ENCODE data around the gene EGLN3. TPM values are rescaled to one million over a fixed set of nuclear protein-coding genes. Genes with fewer than 3 reads are reported as not detected.
A peak's percentile ranks its signal among the peaks of the same experiment; 100 is the strongest.
"Not testable (repeated sequence)": the region's sequence is repeated elsewhere in the genome, so short reads cannot be mapped to it uniquely, and the experiment has no call there.

EGLN3 gene
- total and polyA plus RNA-seq, 2 donors, result 8.6 to 14.5 TPM

GRCh38 chr14:33933386-33933933 lies 17.4 kb downstream of the EGLN3 start:
- H3K27ac ChIP-seq (ENCODE audit: low read depth in 1 of 2, low read length in 1 of 2), result no peak overlapping the region
- no peak for DNase-seq (ENCODE audit: low read depth in 6 of 9, low spot score in 9 of 9)

GRCh38 chr14:33932576-33933345 lies 18.1 kb downstream of the EGLN3 start:
- WGBS, result 89% methylated on average over 4 of the region's 4 CpGs
- H3K36me3 ChIP-seq (ENCODE audit: control insufficient read depth in 2 of 2, insufficient read depth in 2 of 2, low read length in 1 of 2), result peaks cover 0 to 4% of the 10 kb centered on the region in 2 donors
- no peaks in the 10 kb centered on the region for H3K27me3 ChIP-seq (ENCODE audit: control insufficient read depth in 2 of 2, insufficient read depth in 1 of 2, low read length in 1 of 2)
- DNase-seq (ENCODE audit: low read depth in 6 of 9, low spot score in 9 of 9), result peak in 1 of 9 donors; percentile 40
- H3K9me3 ChIP-seq (ENCODE audit: control insufficient read depth in 2 of 2, insufficient read depth in 1 of 2, low read length in 1 of 2), result no peaks in the 10 kb centered on the region
- no peak overlapping the region for H3K4me3 ChIP-seq (ENCODE audit: low read length in 2 of 2)
- peaks cover 2 to 3% of the 10 kb centered on the region in 2 donors for H3K4me1 ChIP-seq (ENCODE audit: control insufficient read depth in 2 of 2, insufficient read depth in 2 of 2, low read length in 2 of 2)
- H3K27ac ChIP-seq (ENCODE audit: low read depth in 1 of 2, low read length in 1 of 2), result no peak overlapping the region

More at GRCh38 chr14:33933386-33933933, 17.4 kb downstream of the EGLN3 start:
- WGBS, result 95% methylated on average over 8 of the region's 8 CpGs
- Histone ChIP-seq H3K4me3 (ENCODE audit: low read length in 2 of 2) (no peak overlapping the region), H3K4me1 (ENCODE audit: control insufficient read depth in 2 of 2, insufficient read depth in 2 of 2, low read length in 2 of 2) (peaks cover 2 to 3% of the 10 kb centered on the region in 2 donors), H3K27me3 (ENCODE audit: control insufficient read depth in 2 of 2, insufficient read depth in 1 of 2, low read length in 1 of 2) (no peaks in the 10 kb centered on the region), H3K36me3 (ENCODE audit: control insufficient read depth in 2 of 2, insufficient read depth in 2 of 2, low read length in 1 of 2) (peaks cover 0 to 4% of the 10 kb centered on the region in 2 donors), H3K9me3 (ENCODE audit: control insufficient read depth in 2 of 2, insufficient read depth in 1 of 2, low read length in 1 of 2) (no peaks in the 10 kb centered on the region)

GRCh38 chr14:33932033-33932432 lies 18.8 kb downstream of the EGLN3 start:
- Histone ChIP-seq H3K27ac (ENCODE audit: low read depth in 1 of 2, low read length in 1 of 2) (no peak overlapping the region), H3K9me3 (ENCODE audit: control insufficient read depth in 2 of 2, insufficient read depth in 1 of 2, low read length in 1 of 2) (no peaks in the 10 kb centered on the region), H3K27me3 (ENCODE audit: control insufficient read depth in 2 of 2, insufficient read depth in 1 of 2, low read length in 1 of 2) (no peaks in the 10 kb centered on the region), H3K4me3 (ENCODE audit: low read length in 2 of 2) (no peak overlapping the region), H3K36me3 (ENCODE audit: control insufficient read depth in 2 of 2, insufficient read depth in 2 of 2, low read length in 1 of 2) (peaks cover 0 to 4% of the 10 kb centered on the region in 2 donors), H3K4me1 (ENCODE audit: control insufficient read depth in 2 of 2, insufficient read depth in 2 of 2, low read length in 2 of 2) (peaks cover 2 to 3% of the 10 kb centered on the region in 2 donors)
- WGBS, result 97% methylated on average over 3 of the region's 3 CpGs
- DNase-seq (ENCODE audit: low read depth in 6 of 9, low spot score in 9 of 9), result no peak

GRCh38 chr14:33931461-33931860 lies 19.4 kb downstream of the EGLN3 start:
- Histone ChIP-seq H3K4me1 (ENCODE audit: control insufficient read depth in 2 of 2, insufficient read depth in 2 of 2, low read length in 2 of 2) (peaks cover 2 to 3% of the 10 kb centered on the region in 2 donors), H3K27me3 (ENCODE audit: control insufficient read depth in 2 of 2, insufficient read depth in 1 of 2, low read length in 1 of 2) (no peaks in the 10 kb centered on the region), H3K4me3 (ENCODE audit: low read length in 2 of 2) (no peak overlapping the region), H3K36me3 (ENCODE audit: control insufficient read depth in 2 of 2, insufficient read depth in 2 of 2, low read length in 1 of 2) (peaks cover 0 to 4% of the 10 kb centered on the region in 2 donors), H3K9me3 (ENCODE audit: control insufficient read depth in 2 of 2, insufficient read depth in 1 of 2, low read length in 1 of 2) (no peaks in the 10 kb centered on the region), H3K27ac (ENCODE audit: low read depth in 1 of 2, low read length in 1 of 2) (no peak overlapping the region)
- WGBS, result 100% methylated on average over 1 of the region's 1 CpG
- no peak for DNase-seq (ENCODE audit: low read depth in 6 of 9, low spot score in 9 of 9)

- WGBS, result 96% methylated on average over 2 of the region's 2 CpGs
- H3K4me1 ChIP-seq (ENCODE audit: control insufficient read depth in 2 of 2, insufficient read depth in 2 of 2, low read length in 2 of 2), result peaks cover 2 to 3% of the 10 kb centered on the region in 2 donors
- no peak overlapping the region for H3K27ac ChIP-seq (ENCODE audit: low read depth in 1 of 2, low read length in 1 of 2)
- no peak overlapping the region for H3K4me3 ChIP-seq (ENCODE audit: low read length in 2 of 2)
- no peaks in the 10 kb centered on the region for H3K27me3 ChIP-seq (ENCODE audit: control insufficient read depth in 2 of 2, insufficient read depth in 1 of 2, low read length in 1 of 2)
- no peaks in the 10 kb centered on the region for H3K9me3 ChIP-seq (ENCODE audit: control insufficient read depth in 2 of 2, insufficient read depth in 1 of 2, low read length in 1 of 2)
- H3K36me3 ChIP-seq (ENCODE audit: control insufficient read depth in 2 of 2, insufficient read depth in 2 of 2, low read length in 1 of 2), result peaks cover 3 to 8% of the 10 kb centered on the region in 2 donors
- DNase-seq (ENCODE audit: low read depth in 6 of 9, low spot score in 9 of 9), result no peak
Observed at GRCh38 chr14:33930439-33930838, 20.4 kb downstream of the EGLN3 start.

GRCh38 chr14:33929799-33930408 lies 21.0 kb downstream of the EGLN3 start:
- H3K36me3 ChIP-seq (ENCODE audit: control insufficient read depth in 2 of 2, insufficient read depth in 2 of 2, low read length in 1 of 2), result peaks cover 3 to 8% of the 10 kb centered on the region in 2 donors
- H3K9me3 ChIP-seq (ENCODE audit: control insufficient read depth in 2 of 2, insufficient read depth in 1 of 2, low read length in 1 of 2), result no peaks in the 10 kb centered on the region
- no peak overlapping the region for H3K27ac ChIP-seq (ENCODE audit: low read depth in 1 of 2, low read length in 1 of 2)
- no peaks in the 10 kb centered on the region for H3K27me3 ChIP-seq (ENCODE audit: control insufficient read depth in 2 of 2, insufficient read depth in 1 of 2, low read length in 1 of 2)
- H3K4me3 ChIP-seq (ENCODE audit: low read length in 2 of 2), result no peak overlapping the region
- H3K4me1 ChIP-seq (ENCODE audit: control insufficient read depth in 2 of 2, insufficient read depth in 2 of 2, low read length in 2 of 2), result peaks cover 2 to 3% of the 10 kb centered on the region in 2 donors
- WGBS, result 98% methylated on average over 2 of the region's 2 CpGs
- no peak for DNase-seq (ENCODE audit: low read depth in 6 of 9, low spot score in 9 of 9)

- no peak overlapping the region for H3K4me3 ChIP-seq (ENCODE audit: low read length in 2 of 2)
- WGBS, result 96% methylated on average over 8 of the region's 8 CpGs
- no peaks in the 10 kb centered on the region for H3K9me3 ChIP-seq (ENCODE audit: control insufficient read depth in 2 of 2, insufficient read depth in 1 of 2, low read length in 1 of 2)
- peaks cover 2 to 3% of the 10 kb centered on the region in 2 donors for H3K4me1 ChIP-seq (ENCODE audit: control insufficient read depth in 2 of 2, insufficient read depth in 2 of 2, low read length in 2 of 2)
- no peak overlapping the region for H3K27ac ChIP-seq (ENCODE audit: low read depth in 1 of 2, low read length in 1 of 2)
- no peak for DNase-seq (ENCODE audit: low read depth in 6 of 9, low spot score in 9 of 9)
- H3K27me3 ChIP-seq (ENCODE audit: control insufficient read depth in 2 of 2, insufficient read depth in 1 of 2, low read length in 1 of 2), result no peaks in the 10 kb centered on the region
- peaks cover 3 to 8% of the 10 kb centered on the region in 2 donors for H3K36me3 ChIP-seq (ENCODE audit: control insufficient read depth in 2 of 2, insufficient read depth in 2 of 2, low read length in 1 of 2)
Observed at GRCh38 chr14:33928895-33929294, 22.0 kb downstream of the EGLN3 start.

- H3K4me3 ChIP-seq (ENCODE audit: low read length in 2 of 2), result no peak overlapping the region
- peaks cover 0 to 2% of the 10 kb centered on the region in 2 donors for H3K4me1 ChIP-seq (ENCODE audit: control insufficient read depth in 2 of 2, insufficient read depth in 2 of 2, low read length in 2 of 2)
- peaks cover 3 to 8% of the 10 kb centered on the region in 2 donors for H3K36me3 ChIP-seq (ENCODE audit: control insufficient read depth in 2 of 2, insufficient read depth in 2 of 2, low read length in 1 of 2)
- H3K9me3 ChIP-seq (ENCODE audit: control insufficient read depth in 2 of 2, insufficient read depth in 1 of 2, low read length in 1 of 2), result no peaks in the 10 kb centered on the region
- 98% methylated on average over 4 of the region's 4 CpGs for WGBS
- H3K27me3 ChIP-seq (ENCODE audit: control insufficient read depth in 2 of 2, insufficient read depth in 1 of 2, low read length in 1 of 2), result no peaks in the 10 kb centered on the region
- no peak for DNase-seq (ENCODE audit: low read depth in 6 of 9, low spot score in 9 of 9)
- H3K27ac ChIP-seq (ENCODE audit: low read depth in 1 of 2, low read length in 1 of 2), result no peak overlapping the region
Observed at GRCh38 chr14:33927944-33928343, 22.9 kb downstream of the EGLN3 start.

GRCh38 chr14:33926967-33927366 lies 23.9 kb downstream of the EGLN3 start:
- not testable (repeated sequence) for DNase-seq (ENCODE audit: low read depth in 6 of 9, low spot score in 9 of 9); H3K27ac ChIP-seq (ENCODE audit: low read depth in 1 of 2, low read length in 1 of 2); H3K36me3 ChIP-seq (ENCODE audit: control insufficient read depth in 2 of 2, insufficient read depth in 2 of 2, low read length in 1 of 2); H3K9me3 ChIP-seq (ENCODE audit: control insufficient read depth in 2 of 2, insufficient read depth in 1 of 2, low read length in 1 of 2); H3K4me1 ChIP-seq (ENCODE audit: control insufficient read depth in 2 of 2, insufficient read depth in 2 of 2, low read length in 2 of 2); H3K4me3 ChIP-seq (ENCODE audit: low read length in 2 of 2); H3K27me3 ChIP-seq (ENCODE audit: control insufficient read depth in 2 of 2, insufficient read depth in 1 of 2, low read length in 1 of 2)
- 91% methylated on average over 4 of the region's 4 CpGs for WGBS

All from thymus (tissue), 11 donors.